Suprapubic skin (tissue), 4 donors: ENCODE measurements around the gene SOX8.

Experiments
- EP300 ChIP-seq: sonication (generic); formaldehyde crosslinking; IDR thresholded peaks from one replicate; pipeline ENCODE4 v1.6.1; 2017; ENCODE audit warnings: antibody characterized with exemption
- POLR2AphosphoS5 ChIP-seq, 3 donors: sonication (generic); formaldehyde crosslinking; IDR thresholded peaks; one replicate each; pipeline ENCODE4 v1.6.1; 2017; ENCODE audit warnings: antibody characterized with exemption in 3 of 3
- TF ChIP-seq, protein P1 (sequence below), 2 donors: fragments of 200-600 bp in 1 of 2; fragments of 450-650 bp in 1 of 2; sonication (generic) in 1 of 2; IDR thresholded peaks; one replicate each; pipeline ENCODE4 v1.5.1; 2016 to 2019; ENCODE audit warnings: antibody characterized with exemption in 2 of 2, mild to moderate bottlenecking in 1 of 2, moderate library complexity in 1 of 2

GRCh38 chr16:969508-970385 lies 11.8 kb upstream of the SOX8 start:
- TF ChIP-seq, protein P1, sequence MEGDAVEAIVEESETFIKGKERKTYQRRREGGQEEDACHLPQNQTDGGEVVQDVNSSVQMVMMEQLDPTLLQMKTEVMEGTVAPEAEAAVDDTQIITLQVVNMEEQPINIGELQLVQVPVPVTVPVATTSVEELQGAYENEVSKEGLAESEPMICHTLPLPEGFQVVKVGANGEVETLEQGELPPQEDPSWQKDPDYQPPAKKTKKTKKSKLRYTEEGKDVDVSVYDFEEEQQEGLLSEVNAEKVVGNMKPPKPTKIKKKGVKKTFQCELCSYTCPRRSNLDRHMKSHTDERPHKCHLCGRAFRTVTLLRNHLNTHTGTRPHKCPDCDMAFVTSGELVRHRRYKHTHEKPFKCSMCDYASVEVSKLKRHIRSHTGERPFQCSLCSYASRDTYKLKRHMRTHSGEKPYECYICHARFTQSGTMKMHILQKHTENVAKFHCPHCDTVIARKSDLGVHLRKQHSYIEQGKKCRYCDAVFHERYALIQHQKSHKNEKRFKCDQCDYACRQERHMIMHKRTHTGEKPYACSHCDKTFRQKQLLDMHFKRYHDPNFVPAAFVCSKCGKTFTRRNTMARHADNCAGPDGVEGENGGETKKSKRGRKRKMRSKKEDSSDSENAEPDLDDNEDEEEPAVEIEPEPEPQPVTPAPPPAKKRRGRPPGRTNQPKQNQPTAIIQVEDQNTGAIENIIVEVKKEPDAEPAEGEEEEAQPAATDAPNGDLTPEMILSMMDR (IDR thresholded peaks at IDR 0.05), result no peak
- TF ChIP-seq POLR2AphosphoS5 (IDR thresholded peaks at IDR 0.05), result no peak
- TF ChIP-seq EP300, result no peak
